Measurements from ENCODE around the gene TEKT3.

The TEKT3 gene

DNA sequence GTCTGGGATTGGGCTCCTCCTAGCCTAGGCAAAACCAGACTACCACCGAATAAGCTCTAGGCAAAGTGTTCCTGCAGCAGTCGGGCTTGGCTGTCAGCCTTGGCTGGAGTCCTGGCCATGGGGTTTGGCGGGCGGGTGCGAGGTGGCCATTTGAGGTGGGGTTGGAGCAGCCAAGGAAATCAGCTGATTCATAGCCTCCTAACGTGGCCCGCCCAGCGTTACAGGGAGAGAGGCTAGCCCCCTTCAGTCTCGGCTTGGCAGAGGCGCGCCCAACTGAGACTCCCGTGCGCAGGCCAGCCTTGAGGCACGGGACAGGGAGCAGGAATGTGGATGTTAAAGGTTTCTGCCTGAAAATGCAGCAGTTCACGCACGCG is 78.2 kb downstream of the TEKT3 start:
- no peak for FAIRE-seq

DNA sequence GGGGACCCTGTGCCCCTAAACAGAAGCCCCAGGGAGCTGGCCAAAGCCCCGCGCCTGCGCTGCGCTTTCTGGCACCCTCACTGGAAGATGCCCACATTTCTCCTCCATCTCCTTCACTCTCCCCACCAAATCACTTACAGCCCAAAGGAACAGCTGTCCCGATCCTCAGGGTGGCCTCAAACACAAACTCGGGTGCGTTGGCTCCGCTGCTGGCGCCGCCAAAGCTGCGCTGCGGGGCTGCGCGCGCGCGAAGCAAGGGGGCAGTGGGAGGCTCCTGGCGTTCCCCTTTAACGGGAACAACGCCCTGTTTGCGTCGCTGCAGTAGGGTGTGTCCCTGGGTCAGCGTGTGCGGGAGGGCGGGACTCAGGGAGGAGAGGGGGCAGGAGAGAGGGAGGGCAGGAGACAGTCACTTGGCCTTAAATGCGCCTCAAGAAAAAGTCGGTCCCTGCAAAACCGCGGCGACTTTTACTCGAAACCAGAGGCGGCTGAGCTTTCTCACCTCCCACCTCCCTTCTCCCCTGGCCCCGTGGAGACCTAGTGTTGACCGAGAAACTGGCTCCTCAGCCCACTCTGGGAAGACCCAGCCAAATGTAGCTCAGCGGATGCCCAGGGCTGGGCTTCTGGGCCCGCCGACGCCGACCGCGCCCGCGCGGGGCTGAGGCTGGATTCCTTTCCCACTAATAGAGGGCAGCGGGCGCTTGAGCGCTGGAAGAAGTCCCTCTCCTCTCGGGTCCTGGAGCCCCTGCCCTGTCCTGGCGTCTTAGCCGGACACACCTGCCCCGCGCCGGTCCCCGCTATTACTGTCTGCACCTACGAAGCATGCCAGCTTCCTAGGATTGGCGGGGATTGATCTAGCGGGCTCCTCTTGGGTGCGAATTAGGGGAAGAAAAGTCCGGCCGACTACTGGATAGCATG is 78.8 kb downstream of the TEKT3 start:
- FAIRE-seq, result no peak

- FAIRE-seq, result no peak
Measured at GRCh38 chr17:15261802-15262290, 79.6 kb downstream of the TEKT3 start.

DNA sequence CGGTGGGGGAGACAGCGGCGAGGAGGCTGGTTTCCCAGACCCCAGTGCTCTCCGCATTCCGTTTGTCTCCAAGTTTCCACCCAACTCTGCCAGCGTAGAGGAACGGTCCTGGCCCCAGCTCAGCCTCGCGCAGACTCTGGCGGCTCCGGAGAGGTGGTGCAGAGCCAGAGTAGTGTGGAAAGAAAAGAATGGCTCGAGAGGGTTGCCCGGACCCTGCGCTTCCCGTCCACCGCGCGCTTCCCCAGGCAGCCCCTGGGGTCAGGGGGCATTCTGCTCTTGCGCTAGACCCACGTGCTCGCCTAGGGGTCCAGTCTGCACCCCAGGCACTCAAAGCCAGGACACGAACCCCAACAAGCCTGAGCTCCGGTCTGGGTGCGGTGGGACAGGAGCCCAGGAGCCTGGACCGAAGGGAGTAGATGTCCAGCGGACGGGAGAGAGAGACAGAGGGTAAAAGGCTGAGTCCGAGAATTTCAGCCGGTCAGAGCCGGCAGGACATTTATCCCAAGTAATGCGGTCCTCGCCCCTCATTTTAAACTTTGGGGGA is 80.1 kb downstream of the TEKT3 start:
- no peak for FAIRE-seq

DNA sequence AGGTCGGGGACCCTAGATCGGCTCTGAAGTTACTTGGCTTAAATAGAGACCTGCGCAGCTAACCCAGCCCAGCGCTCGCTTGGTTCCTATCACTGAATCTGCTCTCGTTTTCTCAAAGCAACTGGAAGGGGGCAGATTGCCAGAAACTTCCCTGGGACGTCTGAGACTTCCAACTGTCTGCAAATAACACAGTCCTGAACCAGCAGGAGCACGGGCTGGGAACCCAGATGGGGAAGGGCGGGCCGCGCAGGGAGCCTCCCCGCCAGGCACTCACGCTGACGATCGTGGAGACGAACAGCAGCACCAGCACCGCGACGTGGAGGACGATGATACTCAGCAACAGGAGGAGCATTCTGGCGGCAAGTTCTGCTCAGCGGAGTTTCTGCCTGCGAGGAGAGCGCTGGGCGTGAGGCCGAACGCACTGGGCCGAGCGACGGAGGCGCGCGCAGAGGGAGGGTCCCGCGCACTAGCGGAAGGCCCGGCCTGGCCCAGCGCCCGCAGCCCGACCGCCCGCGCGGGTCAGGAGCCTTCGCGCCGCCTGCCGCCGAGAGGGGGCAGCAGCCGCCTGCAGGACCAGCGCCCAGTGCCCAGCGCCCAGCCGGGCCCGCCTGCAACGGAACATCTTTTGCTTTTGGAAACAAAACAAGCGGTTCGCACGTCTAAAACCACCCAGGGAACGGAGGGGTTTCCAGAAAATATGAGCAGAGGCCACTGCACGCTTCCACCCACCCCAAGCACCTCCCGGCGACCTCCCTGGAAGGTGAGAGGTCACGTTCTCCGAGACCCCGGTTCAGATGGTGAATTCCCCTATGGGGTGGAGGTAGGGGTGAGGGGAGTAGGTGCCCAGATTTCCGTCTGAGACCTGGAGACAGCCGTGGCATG is 80.8 kb downstream of the TEKT3 start:
- no peak for FAIRE-seq

DNA sequence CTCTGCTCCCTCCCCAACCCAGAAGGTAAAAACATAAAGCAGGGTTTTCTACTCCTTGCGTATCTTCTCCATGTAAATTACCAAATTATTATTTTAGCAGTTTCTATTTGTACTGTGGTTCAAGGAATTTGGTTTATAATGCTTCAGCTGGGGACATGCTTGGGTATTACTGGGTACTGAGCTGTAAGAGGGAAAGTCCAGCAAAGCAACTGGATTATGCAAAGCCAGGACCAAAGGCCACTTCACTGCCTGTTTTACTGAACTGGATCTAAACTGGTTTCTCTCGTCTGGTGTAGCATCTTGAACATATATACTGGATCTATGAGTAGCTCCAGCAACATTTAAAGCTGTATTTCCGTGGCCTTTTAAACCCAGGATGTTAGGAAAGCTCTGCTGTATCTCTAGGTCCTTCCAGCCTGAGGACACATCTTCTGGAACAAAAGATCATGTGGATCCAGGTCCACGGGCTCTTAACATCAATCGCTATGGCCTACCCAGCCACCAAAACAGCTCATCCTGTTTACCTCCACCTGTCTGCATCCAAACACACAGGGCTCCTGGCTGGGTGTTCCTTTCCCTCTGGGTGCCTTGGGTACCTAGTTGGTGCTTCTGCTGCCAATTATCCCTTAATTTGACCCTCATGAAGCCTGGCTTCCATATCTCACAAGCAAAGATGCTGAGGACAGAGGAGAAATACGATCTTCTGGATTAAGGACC is 83.4 kb downstream of the TEKT3 start:
- FAIRE-seq, result no peak

GRCh38 chr17:15257258-15257788 is 84.1 kb downstream of the TEKT3 start:
- FAIRE-seq, result no peak

DNA sequence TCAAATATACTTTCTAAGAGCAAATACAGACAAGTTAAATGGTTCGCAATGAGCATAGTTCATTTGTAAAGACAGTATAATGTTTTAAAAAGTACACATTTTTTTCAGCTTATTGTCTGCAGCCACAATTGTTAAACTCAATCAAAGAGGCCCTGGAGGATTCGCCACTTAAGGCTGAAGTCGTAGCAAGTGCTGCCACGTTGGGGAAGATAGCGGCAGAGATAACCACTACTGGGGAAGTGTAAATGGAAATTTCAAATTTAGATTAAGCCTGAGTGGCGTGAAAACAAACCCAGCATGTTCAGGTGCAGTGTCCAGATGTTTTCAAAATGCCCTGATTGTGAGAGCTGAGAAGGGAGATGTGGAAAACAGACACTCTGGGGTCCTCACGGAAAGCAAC is 84.7 kb downstream of the TEKT3 start:
- FAIRE-seq, result no peak

- no peak for FAIRE-seq
Measured at GRCh38 chr17:15255713-15256454, 85.5 kb downstream of the TEKT3 start.

All from TTC549 (cell line).